K562 (cell line): ENCODE measurements around the gene C1orf116. TPM values are rescaled to one million over a fixed set of nuclear protein-coding genes. Genes with fewer than 3 reads are reported as not detected.

Experiments
- ARID1B ChIP-seq: fragments of 450-650 bp; IDR thresholded peaks from 2 replicates; pipeline ENCODE4 v1.6.1; 2016; ENCODE audit warnings: antibody characterized with exemption, mild to moderate bottlenecking, inconsistent platforms
- ATF7 ChIP-seq: fragments of 450-650 bp; IDR thresholded peaks from 2 replicates; pipeline ENCODE4 v1.7.1; 2014; ENCODE audit warnings: mild to moderate bottlenecking, moderate library complexity
- CBX3 ChIP-seq, 2 experiments: IDR thresholded peaks; 1 replicate in 1 of 2; 2 replicates in 1 of 2; pipeline ENCODE4 v1.6.1; 2012; ENCODE audit warnings: inconsistent platforms in 2 of 2, low read length in 2 of 2, borderline replicate concordance in 1 of 2, control low read depth in 1 of 2
- CREM ChIP-seq: IDR thresholded peaks from 2 replicates; pipeline ENCODE4 v1.6.1; 2014; ENCODE audit warnings: antibody characterized with exemption, low read depth
- CTBP1 ChIP-seq: fragments of 450-650 bp; IDR thresholded peaks from 2 replicates; pipeline ENCODE4 v1.6.1; 2016; ENCODE audit warnings: borderline replicate concordance
- CXXC5 ChIP-seq: fragments of 250-450 bp; sonication (Bioruptor Pico); IDR thresholded peaks from 2 replicates; pipeline ENCODE4 v1.8.0; 2022; ENCODE audit warnings: inconsistent platforms, mild to moderate bottlenecking, moderate library complexity
- DACH1 ChIP-seq: fragments of 450-650 bp; IDR thresholded peaks from 2 replicates; pipeline ENCODE4 v1.6.1; 2018; ENCODE audit not compliant: partially characterized antibody
- DMBX1 ChIP-seq: fragments of 250-450 bp; sonication (Bioruptor Pico); IDR thresholded peaks from 2 replicates; pipeline ENCODE4 v1.8.0; 2022; ENCODE audit warnings: inconsistent platforms, mild to moderate bottlenecking, moderate library complexity, borderline replicate concordance
- ERF ChIP-seq: fragments of 450-650 bp; formaldehyde crosslinking; IDR thresholded peaks from 2 replicates; pipeline ENCODE4 v1.4.0; 2020; ENCODE audit warnings: mild to moderate bottlenecking, mixed read lengths
- FOXK2 ChIP-seq, 2 experiments: fragments of 450-650 bp; IDR thresholded peaks in 1 of 2; conservative IDR thresholded peaks in 1 of 2; 2 replicates each; pipeline ENCODE4 v1.6.1; 2016; ENCODE audit warnings: low read depth in 2 of 2, mild to moderate bottlenecking in 1 of 2
- HNRNPK ChIP-seq: fragments of 200-400 bp; formaldehyde crosslinking; IDR thresholded peaks from one replicate; pipeline ENCODE4 v1.6.1; 2018; ENCODE audit warnings: mild to moderate bottlenecking, low read depth, low read length; ENCODE audit not compliant: poor library complexity, severe bottlenecking
- IRF9 ChIP-seq: fragments of 450-650 bp; IDR thresholded peaks from 2 replicates; pipeline ENCODE4 v1.6.1; 2016; ENCODE audit warnings: missing biosample characterization, missing genetic modification characterization
- KDM5B ChIP-seq: fragments of 200-600 bp; sonication (generic); IDR thresholded peaks from 2 replicates; pipeline ENCODE4 v1.6.1; 2012; ENCODE audit warnings: low read depth, mild to moderate bottlenecking, moderate library complexity, low read length, control low read depth, inconsistent platforms; ENCODE audit not compliant: insufficient replicate concordance
- SREBF2 ChIP-seq: sonication (generic); formaldehyde crosslinking; IDR thresholded peaks from 2 replicates; pipeline ENCODE4 v1.4.0; 2020; ENCODE audit warnings: mild to moderate bottlenecking, missing genetic modification reagents
- TCF3 ChIP-seq: sonication (generic); formaldehyde crosslinking; IDR thresholded peaks from 2 replicates; pipeline ENCODE4 v1.4.0; 2020; ENCODE audit warnings: mild to moderate bottlenecking, missing genetic modification reagents
- THRAP3 ChIP-seq: fragments of 450-650 bp; IDR thresholded peaks from 2 replicates; pipeline ENCODE4 v1.6.1; 2016; ENCODE audit warnings: mild to moderate bottlenecking, inconsistent platforms, borderline replicate concordance
- U2AF1 ChIP-seq: fragments of 200-400 bp; formaldehyde crosslinking; optimal IDR thresholded peaks from 2 replicates; pipeline ENCODE3; 2017; ENCODE audit warnings: mild to moderate bottlenecking, low read depth, low read length, moderate library complexity
- XRCC4 ChIP-seq: IDR thresholded peaks from one replicate; pipeline ENCODE4 v1.6.1; 2011; ENCODE audit not compliant: insufficient read depth, insufficient read length; ENCODE audit errors: extremely low read depth
- YBX1 ChIP-seq: fragments of 450-650 bp; IDR thresholded peaks from 2 replicates; pipeline ENCODE4 v1.7.1; 2016; ENCODE audit warnings: mild to moderate bottlenecking
- ZBTB1 ChIP-seq: sonication (generic); formaldehyde crosslinking; IDR thresholded peaks from 2 replicates; pipeline ENCODE4 v1.8.1; 2023; ENCODE audit warnings: missing genetic modification reagents, low read depth, mild to moderate bottlenecking, borderline replicate concordance
- ZEB2 ChIP-seq: fragments of 450-650 bp; IDR thresholded peaks from 2 replicates; pipeline ENCODE4 v1.6.1; 2016
- ZNF512 ChIP-seq: IDR thresholded peaks from 2 replicates; pipeline ENCODE4 v1.6.1; 2016; ENCODE audit warnings: missing genetic modification characterization, missing compliant biosample characterization
- polyA plus RNA-seq, 8 experiments: library from polyadenylated mRNA; depleted of rRNA in 4 of 8; stranded (reverse) in 5 of 8; unstranded in 3 of 8; fragments of >200 nt; fragmentation: Nextera tagmentation in 2 of 8; fragmentation: Illumina TruSeq in 1 of 8; extraction: Ambion mirVana in 2 of 8; extraction: Trizol in 1 of 8; gene quantifications; 2 replicates each; pipeline versions ENCODE4 v1.2.1 to v1.2.3, GENCODE V29; 2011 to 2014; ENCODE audit warnings: inconsistent platforms in 1 of 8, missing spikeins in 1 of 8
- total RNA-seq, 7 experiments: library from RNA; depleted of rRNA in 6 of 7; stranded (reverse); fragments of >200 nt in 6 of 7; fragmentation: Illumina TruSeq in 2 of 7; extraction: Trizol in 2 of 7; gene quantifications; 2 replicates each; pipeline versions ENCODE4 v1.2.1 to v1.2.3, GENCODE V29; 2011 to 2021; ENCODE audit warnings: low replicate concordance in 1 of 7
- TF ChIP-seq, protein P1 (sequence below): fragments of 450-650 bp; IDR thresholded peaks from 2 replicates; pipeline ENCODE4 v1.7.1; 2018; ENCODE audit warnings: mild to moderate bottlenecking, low read depth; ENCODE audit not compliant: partially characterized antibody

C1orf116 gene
- total and polyA plus RNA-seq, 9 of the 15 experiments (the other 6 are each of a cell fraction or from before 2014, with no cell fraction given) = 0.62 to 3.0 (median 0.95) TPM

DNA sequence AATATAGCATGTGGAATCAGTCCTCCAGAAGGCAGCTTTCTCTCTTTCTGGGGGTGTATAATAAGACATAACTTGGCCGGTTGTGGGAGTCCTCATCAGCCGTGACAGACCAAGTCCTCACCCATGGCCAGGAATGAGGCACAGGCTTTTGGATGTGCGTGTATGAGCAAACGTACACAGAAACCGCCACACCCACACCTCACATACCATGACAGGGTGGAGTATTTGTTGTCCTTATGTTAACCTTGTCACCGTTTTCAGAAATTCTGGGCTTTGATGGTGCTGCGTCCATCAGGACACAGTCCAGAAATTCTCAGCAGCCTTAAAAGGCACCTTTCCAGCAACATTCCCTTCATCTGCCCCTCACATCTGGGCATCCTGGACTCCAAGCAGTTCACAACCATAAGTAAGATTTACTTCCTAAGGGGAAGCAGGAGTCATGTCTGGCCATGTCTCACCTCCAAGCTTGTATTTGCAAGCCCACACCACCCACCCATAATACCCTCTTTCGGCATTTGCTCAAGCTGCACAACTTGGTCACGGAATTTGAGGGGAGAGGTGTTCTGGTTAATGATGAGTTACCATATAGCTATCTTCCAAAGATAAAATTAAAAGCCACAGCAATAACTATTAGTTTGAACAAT lies 12.4 kb downstream of the C1orf116 start (continued):
- TF ChIP-seq ATF7 = no peak
- peak; percentile 35 for TF ChIP-seq KDM5B
- TF ChIP-seq ZEB2 = peak; percentile 19; the same call in 1 of the 2 replicates
- TF ChIP-seq CBX3 (IDR thresholded peaks at IDR 0.05; ENCODE audit: borderline replicate concordance in 1 of 2, low read length in 2 of 2) = no peak
- TF ChIP-seq TCF3 (CRISPR knock-in tag) = no peak
- no peak for TF ChIP-seq HNRNPK
- peak; percentile 20; the same call in 1 of the 2 replicates for TF ChIP-seq CREM
- 0 out of 2 replicates have a peak, but pooled peaks have one; percentile 22 for TF ChIP-seq SREBF2 (CRISPR knock-in tag)
- no peak for TF ChIP-seq XRCC4
- TF ChIP-seq CTBP1 = peak; percentile 61; the same call in 1 of the 2 replicates
- no peak for TF ChIP-seq THRAP3
- TF ChIP-seq, protein P1, sequence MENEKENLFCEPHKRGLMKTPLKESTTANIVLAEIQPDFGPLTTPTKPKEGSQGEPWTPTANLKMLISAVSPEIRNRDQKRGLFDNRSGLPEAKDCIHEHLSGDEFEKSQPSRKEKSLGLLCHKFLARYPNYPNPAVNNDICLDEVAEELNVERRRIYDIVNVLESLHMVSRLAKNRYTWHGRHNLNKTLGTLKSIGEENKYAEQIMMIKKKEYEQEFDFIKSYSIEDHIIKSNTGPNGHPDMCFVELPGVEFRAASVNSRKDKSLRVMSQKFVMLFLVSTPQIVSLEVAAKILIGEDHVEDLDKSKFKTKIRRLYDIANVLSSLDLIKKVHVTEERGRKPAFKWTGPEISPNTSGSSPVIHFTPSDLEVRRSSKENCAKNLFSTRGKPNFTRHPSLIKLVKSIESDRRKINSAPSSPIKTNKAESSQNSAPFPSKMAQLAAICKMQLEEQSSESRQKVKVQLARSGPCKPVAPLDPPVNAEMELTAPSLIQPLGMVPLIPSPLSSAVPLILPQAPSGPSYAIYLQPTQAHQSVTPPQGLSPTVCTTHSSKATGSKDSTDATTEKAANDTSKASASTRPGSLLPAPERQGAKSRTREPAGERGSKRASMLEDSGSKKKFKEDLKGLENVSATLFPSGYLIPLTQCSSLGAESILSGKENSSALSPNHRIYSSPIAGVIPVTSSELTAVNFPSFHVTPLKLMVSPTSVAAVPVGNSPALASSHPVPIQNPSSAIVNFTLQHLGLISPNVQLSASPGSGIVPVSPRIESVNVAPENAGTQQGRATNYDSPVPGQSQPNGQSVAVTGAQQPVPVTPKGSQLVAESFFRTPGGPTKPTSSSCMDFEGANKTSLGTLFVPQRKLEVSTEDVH = no peak
- no peak for TF ChIP-seq YBX1
- TF ChIP-seq IRF9 (tag) = peak; percentile 26; the same call in 1 of the 2 replicates
- TF ChIP-seq ARID1B = no peak
- no peak for TF ChIP-seq DACH1
- no peak for TF ChIP-seq ERF (CRISPR knock-in tag)
- TF ChIP-seq FOXK2 (conservative IDR thresholded peaks at IDR 0.05 in 1 of 2, IDR thresholded peaks at IDR 0.05 in 1 of 2; ENCODE audit: low read depth in 2 of 2) = no peak
- TF ChIP-seq CXXC5 (CRISPR knock-in tag) = peak; percentile 20; the same call in 1 of the 2 replicates
- TF ChIP-seq ZBTB1 (CRISPR knock-in tag) = no peak
- TF ChIP-seq DMBX1 (CRISPR knock-in tag) = 0 out of 2 replicates have a peak, but pooled peaks have one; percentile 14
- TF ChIP-seq U2AF1 = no peak
- TF ChIP-seq ZNF512 (tag) = no peak
